BLaER1 (cell line): ENCODE data around the gene MIXL1.
"Not testable (repeated sequence)": the region's sequence is repeated elsewhere in the genome, so short reads cannot be mapped to it uniquely, and the experiment has no call there.

Source experiments
- H3K27ac ChIP-seq: shearing (Covaris generic); formaldehyde crosslinking; 2 replicates; pipeline ENCODE4 v1.8.1; 2022
- H3K27me3 ChIP-seq: shearing (Covaris generic); formaldehyde crosslinking; 2 replicates; pipeline ENCODE4 v1.8.1; 2022
- H3K36me3 ChIP-seq: shearing (Covaris generic); formaldehyde crosslinking; 2 replicates; pipeline ENCODE4 v1.8.1; 2022
- H3K4me1 ChIP-seq: shearing (Covaris generic); formaldehyde crosslinking; 2 replicates; pipeline ENCODE4 v1.8.1; 2022
- H3K4me2 ChIP-seq: shearing (Covaris generic); formaldehyde crosslinking; 2 replicates; pipeline ENCODE4 v1.8.1; 2022
- H3K4me3 ChIP-seq: shearing (Covaris generic); formaldehyde crosslinking; 2 replicates; pipeline ENCODE4 v1.8.1; 2022
- H3K9ac ChIP-seq: shearing (Covaris generic); formaldehyde crosslinking; 2 replicates; pipeline ENCODE4 v1.8.1; 2022
- H3K9me3 ChIP-seq: shearing (Covaris generic); formaldehyde crosslinking; 2 replicates; pipeline ENCODE4 v1.8.1; 2022
- H4K20me1 ChIP-seq: shearing (Covaris generic); formaldehyde crosslinking; 2 replicates; pipeline ENCODE4 v1.8.1; 2022
- Cebpa-rat ChIP-seq: shearing (Covaris generic); IDR thresholded peaks from 2 replicates; pipeline ENCODE4 v1.8.1; 2022

The MIXL1 gene

DNA sequence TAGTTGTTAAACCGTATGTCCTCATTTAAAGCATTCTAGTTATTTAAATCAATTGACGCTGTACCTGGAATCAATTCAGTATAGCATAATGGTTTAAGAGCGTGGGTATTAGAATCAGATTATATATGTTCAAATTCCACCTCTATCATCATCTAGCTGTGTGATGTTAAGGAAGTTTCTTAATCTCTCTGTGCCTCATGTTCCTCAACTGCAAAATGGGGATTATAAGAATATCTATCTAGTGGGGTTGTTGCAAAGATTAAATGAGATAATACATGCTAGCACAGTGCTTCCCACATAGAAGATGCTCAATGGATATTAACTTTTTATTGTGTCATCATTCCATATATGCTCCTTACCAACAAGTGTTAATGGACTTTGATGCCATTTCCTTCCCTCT, 16.0 kb downstream of the MIXL1 start:
- H4K20me1 ChIP-seq, result no peaks in the 10 kb centered on the region

GRCh38 chr1:226248091-226248490, 24.6 kb downstream of the MIXL1 start:
- Histone ChIP-seq H3K27me3 (no peaks in the 10 kb centered on the region), H4K20me1 (no peaks in the 10 kb centered on the region), H3K4me2 (no peak overlapping the region), H3K4me1 (no peaks in the 10 kb centered on the region), H3K36me3 (peaks cover 82% of the 10 kb centered on the region), H3K4me3 (no peak overlapping the region), H3K9me3 (no peaks in the 10 kb centered on the region), H3K27ac (no peak overlapping the region), H3K9ac (no peak overlapping the region)
- TF ChIP-seq Cebpa-rat, result no peak

More for the DNA sequence above, 16.0 kb downstream of the MIXL1 start:
- H3K36me3 ChIP-seq, result peaks cover 85% of the 10 kb centered on the region
- H3K4me3 ChIP-seq, result no peak overlapping the region
- H3K4me2 ChIP-seq, result no peak overlapping the region
- no peaks in the 10 kb centered on the region for H3K4me1 ChIP-seq
- no peak for TF ChIP-seq Cebpa-rat
- no peaks in the 10 kb centered on the region for H3K27me3 ChIP-seq
- H3K27ac ChIP-seq, result no peak overlapping the region
- no peaks in the 10 kb centered on the region for H3K9me3 ChIP-seq
- H3K9ac ChIP-seq, result no peak overlapping the region

GRCh38 chr1:226248796-226249195, 25.3 kb downstream of the MIXL1 start:
- Histone ChIP-seq H3K9me3 (no peaks in the 10 kb centered on the region), H3K4me3 (no peak overlapping the region), H3K36me3 (peaks cover 84% of the 10 kb centered on the region), H3K4me2 (no peak overlapping the region), H3K27ac (no peak overlapping the region), H3K9ac (no peak overlapping the region), H3K4me1 (no peaks in the 10 kb centered on the region), H3K27me3 (no peaks in the 10 kb centered on the region), H4K20me1 (no peaks in the 10 kb centered on the region)
- TF ChIP-seq Cebpa-rat, result no peak

GRCh38 chr1:226250511-226250910, 27.0 kb downstream of the MIXL1 start:
- Histone ChIP-seq H3K4me2 (no peak overlapping the region), H3K9ac (no peak overlapping the region), H3K4me1 (no peaks in the 10 kb centered on the region), H3K27me3 (no peaks in the 10 kb centered on the region), H4K20me1 (no peaks in the 10 kb centered on the region), H3K27ac (no peak overlapping the region), H3K4me3 (no peak overlapping the region), H3K36me3 (peaks cover 83% of the 10 kb centered on the region), H3K9me3 (no peaks in the 10 kb centered on the region)
- no peak for TF ChIP-seq Cebpa-rat

- not testable (repeated sequence) for H3K9ac ChIP-seq, H3K9me3 ChIP-seq, H4K20me1 ChIP-seq, H3K27ac ChIP-seq, H3K4me1 ChIP-seq, H3K4me3 ChIP-seq, H3K4me2 ChIP-seq, H3K27me3 ChIP-seq
- H3K36me3 ChIP-seq, result peaks cover 70% of the 10 kb centered on the region
These were observed 29.4 kb downstream of the MIXL1 start for GRCh38 chr1:226252841-226253240.

DNA sequence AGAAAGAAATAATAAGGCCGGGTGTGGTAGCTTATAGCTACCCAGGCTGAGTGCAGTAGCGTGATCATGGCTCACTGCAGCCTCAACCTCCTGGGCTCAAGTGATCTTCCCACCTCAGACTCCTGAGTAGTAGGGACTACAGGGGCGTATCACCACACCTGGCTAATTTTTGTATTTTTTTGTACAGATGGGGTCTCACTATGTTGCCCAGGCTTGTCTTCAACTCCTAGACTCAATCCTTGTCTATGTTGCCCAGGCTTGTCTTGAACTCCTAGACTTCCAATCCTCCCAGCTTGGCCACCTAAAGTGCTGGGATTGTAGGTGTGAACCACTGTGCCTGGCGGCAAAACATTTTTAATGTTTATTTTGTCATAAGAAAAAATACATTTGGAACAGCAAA, 30.5 kb downstream of the MIXL1 start:
- Histone ChIP-seq H3K9ac (no peak overlapping the region), H3K27ac (no peak overlapping the region), H3K4me3 (no peak overlapping the region), H3K36me3 (peaks cover 73% of the 10 kb centered on the region), H4K20me1 (no peaks in the 10 kb centered on the region), H3K4me1 (no peaks in the 10 kb centered on the region), H3K4me2 (no peak overlapping the region), H3K9me3 (0 out of 2 replicates have a peak, but pooled peaks cover under 1% of the 10 kb centered on the region), H3K27me3 (no peaks in the 10 kb centered on the region)
- TF ChIP-seq Cebpa-rat, result no peak

DNA sequence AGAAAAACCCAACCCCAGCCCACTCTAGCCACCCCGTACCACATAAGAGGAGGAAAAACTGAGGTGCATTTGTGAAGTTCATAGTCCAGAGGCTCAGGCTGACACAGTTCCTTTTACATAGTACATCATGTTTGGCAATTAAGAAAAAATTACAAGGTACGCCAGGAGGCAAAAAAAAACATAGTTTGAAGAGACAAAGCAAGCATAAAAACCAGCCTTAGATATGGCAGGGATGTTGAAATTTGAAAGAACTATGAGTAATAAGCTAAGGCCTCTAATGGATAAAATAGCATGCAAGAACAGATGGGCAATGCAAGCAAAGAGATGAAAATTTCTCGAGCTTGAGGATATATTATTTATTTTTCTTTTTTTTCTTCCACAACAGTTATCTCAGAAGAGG, 31.9 kb downstream of the MIXL1 start:
- H3K4me3 ChIP-seq, result no peak overlapping the region
- H3K27me3 ChIP-seq, result no peaks in the 10 kb centered on the region
- no peak overlapping the region for H3K9ac ChIP-seq
- H3K27ac ChIP-seq, result no peak overlapping the region
- no peak for TF ChIP-seq Cebpa-rat
- H3K4me1 ChIP-seq, result no peaks in the 10 kb centered on the region
- peaks cover 10% of the 10 kb centered on the region for H3K9me3 ChIP-seq
- no peaks in the 10 kb centered on the region for H4K20me1 ChIP-seq
- H3K4me2 ChIP-seq, result no peak overlapping the region
- peaks cover 69% of the 10 kb centered on the region for H3K36me3 ChIP-seq

GRCh38 chr1:226261818-226262217, 38.4 kb downstream of the MIXL1 start:
- no peaks in the 10 kb centered on the region for H4K20me1 ChIP-seq
- no peak overlapping the region for H3K4me3 ChIP-seq
- H3K4me2 ChIP-seq, result no peak overlapping the region
- H3K27ac ChIP-seq, result no peak overlapping the region
- TF ChIP-seq Cebpa-rat, result peak; percentile 42; the same call in 1 of the 2 replicates
- peaks cover 37% of the 10 kb centered on the region for H3K9me3 ChIP-seq
- no peaks in the 10 kb centered on the region for H3K4me1 ChIP-seq
- H3K36me3 ChIP-seq, result peaks cover 80% of the 10 kb centered on the region
- H3K9ac ChIP-seq, result no peak overlapping the region
- no peaks in the 10 kb centered on the region for H3K27me3 ChIP-seq

GRCh38 chr1:226268421-226269124, 45.1 kb downstream of the MIXL1 start:
- no peak overlapping the region for H3K27ac ChIP-seq
- H4K20me1 ChIP-seq, result no peaks in the 10 kb centered on the region
- peaks cover 71% of the 10 kb centered on the region for H3K36me3 ChIP-seq
- no peaks in the 10 kb centered on the region for H3K4me1 ChIP-seq
- no peak overlapping the region for H3K9ac ChIP-seq
- no peak overlapping the region for H3K4me2 ChIP-seq
- TF ChIP-seq Cebpa-rat, result no peak
- no peak overlapping the region for H3K4me3 ChIP-seq
- peaks cover 4% of the 10 kb centered on the region; the same call in 1 of the 2 replicates for H3K9me3 ChIP-seq
- H3K27me3 ChIP-seq, result no peaks in the 10 kb centered on the region

DNA sequence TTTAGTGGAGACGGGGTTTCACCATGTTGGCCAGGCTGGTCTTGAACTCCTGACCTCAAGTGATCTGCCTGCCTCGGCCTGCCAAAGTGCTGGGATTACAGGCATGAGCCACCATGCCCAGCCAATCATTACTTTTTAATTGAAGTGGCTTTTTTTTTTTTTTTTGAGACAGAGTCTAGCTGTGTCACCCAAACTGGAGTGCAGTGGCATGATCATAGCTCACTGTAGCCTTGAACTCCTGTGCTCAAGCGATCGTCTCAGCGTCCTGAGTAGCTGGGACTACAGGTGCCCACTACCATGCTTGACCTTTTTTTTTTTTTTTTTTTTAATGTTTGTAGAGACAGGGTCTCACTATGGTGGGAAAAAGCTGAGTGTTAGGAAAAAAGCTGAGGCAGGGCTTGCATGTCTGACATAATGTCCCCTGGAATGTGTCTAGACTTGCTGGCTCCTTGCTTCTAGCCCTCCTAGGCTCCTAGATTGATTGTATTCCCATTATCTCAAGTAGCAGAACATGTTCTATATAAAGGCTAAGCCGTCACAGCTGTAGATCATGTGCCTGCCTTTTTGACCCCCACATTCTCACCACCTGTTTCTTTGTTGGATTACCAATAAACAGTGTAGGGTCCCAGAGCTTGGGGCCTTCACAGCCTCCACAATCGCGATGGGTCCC, 48.9 kb downstream of the MIXL1 start:
- not testable (repeated sequence) for H4K20me1 ChIP-seq, H3K4me1 ChIP-seq, H3K27me3 ChIP-seq, H3K9ac ChIP-seq, H3K4me3 ChIP-seq, H3K27ac ChIP-seq, H3K9me3 ChIP-seq, H3K4me2 ChIP-seq
- H3K36me3 ChIP-seq, result peaks cover 72% of the 10 kb centered on the region

DNA sequence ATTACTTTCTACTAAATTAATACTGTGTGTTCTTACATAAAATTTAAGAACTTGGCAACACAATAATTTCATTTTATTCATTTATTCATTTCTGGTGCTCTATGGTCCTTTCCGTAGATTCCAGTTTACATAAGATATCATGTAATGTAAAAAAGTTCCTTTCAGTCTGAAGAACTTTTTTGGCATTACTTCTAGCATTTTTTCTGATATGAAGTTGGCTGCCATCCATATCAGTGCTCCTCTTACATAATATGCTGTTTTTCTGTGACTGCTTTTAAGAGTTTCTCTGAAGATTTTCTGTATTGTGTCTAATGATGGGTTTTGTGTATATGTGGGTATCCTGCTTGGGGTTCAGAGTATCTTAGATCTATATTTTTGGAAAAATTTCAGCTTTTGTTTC, 50.7 kb downstream of the MIXL1 start:
- Histone ChIP-seq H3K27me3 (no peaks in the 10 kb centered on the region), H4K20me1 (no peaks in the 10 kb centered on the region), H3K4me3 (no peak overlapping the region), H3K9me3 (no peaks in the 10 kb centered on the region), H3K36me3 (peaks cover 69% of the 10 kb centered on the region), H3K4me2 (no peak overlapping the region), H3K27ac (no peak overlapping the region), H3K4me1 (no peaks in the 10 kb centered on the region), H3K9ac (no peak overlapping the region)
- no peak for TF ChIP-seq Cebpa-rat
